Urothelium cell line (cell line): ENCODE data around the gene NR0B2.
"Not testable (repeated sequence)": the region's sequence is repeated elsewhere in the genome, so short reads cannot be mapped to it uniquely, and the experiment has no call there.

Experiments
- DNase-seq: peaks from one replicate; pipeline ENCODE4 v3.0.0; 2011; ENCODE audit warnings: low spot score, mixed read lengths
- FAIRE-seq: peaks from 2 replicates; lab custom pipeline; 2011; peaks lifted over from hg19 to GRCh38; lab: Jason Lieb, UNC

The NR0B2 gene

GRCh38 chr1:26913754-26914619 lies at the start of gene NR0B2:
Gene NR0B2, minus strand, starts transcription at chr1:26913975. Its CDS starts 35 bp downstream, at chr1:26913940.
- FAIRE-seq = no peak
- no peak for DNase-seq

- FAIRE-seq = no peak
- peak; percentile 55 for DNase-seq
Observed at GRCh38 chr1:26961826-26962225, 48.1 kb upstream of the NR0B2 start.

GRCh38 chr1:26960625-26960966 lies 46.8 kb upstream of the NR0B2 start:
- no peak for DNase-seq
- no peak for FAIRE-seq

- no peak for FAIRE-seq
- no peak for DNase-seq
Observed at GRCh38 chr1:26959722-26960624, 46.2 kb upstream of the NR0B2 start, which contains the start of gene KDF1. Gene KDF1, minus strand, starts transcription at chr1:26960468. Its CDS starts 8,088 bp downstream, at chr1:26952380.

GRCh38 chr1:26959270-26959669 lies 45.5 kb upstream of the NR0B2 start:
- FAIRE-seq (no peak), DNase-seq (no peak)

- DNase-seq (no peak), FAIRE-seq (no peak)
Observed at GRCh38 chr1:26957306-26957705, 43.5 kb upstream of the NR0B2 start.

- DNase-seq = no peak
- FAIRE-seq = no peak
Observed at GRCh38 chr1:26956321-26956720, 42.5 kb upstream of the NR0B2 start.

GRCh38 chr1:26953374-26953773 lies 39.6 kb upstream of the NR0B2 start:
- FAIRE-seq = no peak

GRCh38 chr1:26951821-26952497 lies 38.2 kb upstream of the NR0B2 start:
- FAIRE-seq (no peak), DNase-seq (no peak)

More at GRCh38 chr1:26953374-26953773, 39.6 kb upstream of the NR0B2 start:
- DNase-seq = no peak

GRCh38 chr1:26951216-26951615 lies 37.4 kb upstream of the NR0B2 start:
- FAIRE-seq = no peak
- no peak for DNase-seq

- no peak for FAIRE-seq
- no peak for DNase-seq
Observed at GRCh38 chr1:26950602-26951001, 36.8 kb upstream of the NR0B2 start.

GRCh38 chr1:26949926-26950319 lies 36.1 kb upstream of the NR0B2 start:
- FAIRE-seq (no peak), DNase-seq (no peak)

GRCh38 chr1:26949266-26949925 lies 35.6 kb upstream of the NR0B2 start:
- DNase-seq (no peak), FAIRE-seq (no peak)

GRCh38 chr1:26948725-26949057 lies 34.9 kb upstream of the NR0B2 start:
- FAIRE-seq, DNase-seq: not testable (repeated sequence)

GRCh38 chr1:26946270-26946669 lies 32.5 kb upstream of the NR0B2 start:
- FAIRE-seq (no peak), DNase-seq (no peak)

GRCh38 chr1:26945728-26946127 lies 32.0 kb upstream of the NR0B2 start:
- DNase-seq = no peak
- FAIRE-seq = no peak

- FAIRE-seq (no peak), DNase-seq (no peak)
Observed at GRCh38 chr1:26945138-26945537, 31.4 kb upstream of the NR0B2 start.

GRCh38 chr1:26942656-26943055 lies 28.9 kb upstream of the NR0B2 start:
- FAIRE-seq = no peak
- no peak for DNase-seq

- no peak for FAIRE-seq
Observed at GRCh38 chr1:26941311-26941710, 27.5 kb upstream of the NR0B2 start.

GRCh38 chr1:26938659-26939025 lies 24.9 kb upstream of the NR0B2 start:
- FAIRE-seq (no peak), DNase-seq (no peak)

More at GRCh38 chr1:26941311-26941710, 27.5 kb upstream of the NR0B2 start:
- no peak for DNase-seq
